Vagina (tissue), 2 donors: ENCODE results near the gene ASB16.

Experiments
- POLR2A ChIP-seq, 2 donors: fragments of 450-650 bp; IDR thresholded peaks; one replicate each; pipeline ENCODE4 v1.6.1; 2017; ENCODE audit warnings: antibody characterized with exemption in 2 of 2, mild to moderate bottlenecking in 2 of 2, moderate library complexity in 2 of 2
- POLR2AphosphoS5 ChIP-seq, 2 donors: sonication (generic); formaldehyde crosslinking; IDR thresholded peaks; one replicate each; pipeline ENCODE4 v1.9.0; 2017; ENCODE audit warnings: antibody characterized with exemption in 2 of 2, mild to moderate bottlenecking in 2 of 2, low read depth in 1 of 2; ENCODE audit not compliant: insufficient read depth in 1 of 2

GRCh38 chr17:44216173-44216572 lies 45.7 kb downstream of the ASB16 start:
- TF ChIP-seq POLR2A (IDR thresholded peaks at IDR 0.05): no peak
- TF ChIP-seq POLR2AphosphoS5 (IDR thresholded peaks at IDR 0.05; ENCODE audit: insufficient read depth in 1 of 2, low read depth in 1 of 2): no peak
